Stimulated activated CD8-positive, alpha-beta memory T cell treated with anti-CD3 and anti-CD28 coated beads, Interleukin-4, amount 100 ng/mL, for 1 hour (primary cell): ENCODE results near the gene LRRN1.

Experiments used
- DNase-seq, 2 donors: peaks; one replicate each; pipeline ENCODE4 v3.0.0-alpha.2; 2020; ENCODE audit warnings: low read depth in 2 of 2, low spot score in 1 of 2

LRRN1 gene

DNA sequence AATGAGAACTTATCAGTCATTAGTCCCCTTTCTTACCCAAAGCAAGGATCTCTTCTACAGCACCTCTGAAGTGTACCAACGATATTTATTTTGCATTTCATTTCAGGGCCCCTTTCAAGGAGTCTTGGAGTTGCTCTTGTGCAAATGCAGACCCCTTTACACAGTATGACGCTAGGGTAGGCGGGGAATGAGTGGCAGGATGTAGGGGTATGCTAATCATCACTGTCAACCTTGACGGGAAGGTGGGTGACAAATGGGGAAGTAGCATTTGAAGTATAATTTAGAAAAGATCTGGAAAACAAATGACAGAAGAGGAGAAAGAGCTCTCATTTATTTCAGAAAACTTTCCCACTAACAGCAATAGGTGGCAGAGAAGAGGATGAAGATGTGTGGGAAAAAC lies 94.4 kb downstream of the LRRN1 start:
- DNase-seq = no peak
